Mucosa of rectum (tissue), 2 donors: ENCODE measurements around the gene PRPF40A.
"Not testable (repeated sequence)": the region's sequence is repeated elsewhere in the genome, so short reads cannot be mapped to it uniquely, and the experiment has no call there.

Experiments
- H3K27ac ChIP-seq, 2 donors: one replicate each; pipeline ENCODE4 v1.7.0; 2013; ENCODE audit warnings: inconsistent platforms in 2 of 2, low read depth in 2 of 2, low read length in 2 of 2
- H3K27me3 ChIP-seq, 2 donors: one replicate each; pipeline ENCODE4 v1.7.0; 2013; ENCODE audit warnings: low read length in 2 of 2; ENCODE audit not compliant: control insufficient read depth in 2 of 2, insufficient read depth in 2 of 2
- H3K36me3 ChIP-seq, 2 donors: one replicate each; pipeline ENCODE4 v1.7.0; 2013; ENCODE audit warnings: low read length in 2 of 2; ENCODE audit not compliant: control insufficient read depth in 2 of 2, insufficient read depth in 2 of 2
- H3K4me1 ChIP-seq, 2 donors: one replicate each; pipeline ENCODE4 v1.7.0; 2013; ENCODE audit warnings: low read length in 2 of 2, mild to moderate bottlenecking in 1 of 2; ENCODE audit not compliant: control insufficient read depth in 2 of 2, insufficient read depth in 2 of 2
- H3K4me3 ChIP-seq, 2 donors: one replicate each; pipeline ENCODE4 v1.7.0; 2013; ENCODE audit warnings: low read length in 2 of 2
- H3K9ac ChIP-seq, 2 donors: one replicate each; pipeline ENCODE4 v1.7.0; 2013; ENCODE audit warnings: low read length in 2 of 2, low read depth in 1 of 2, mild to moderate bottlenecking in 1 of 2
- H3K9me3 ChIP-seq, 2 donors: one replicate each; pipeline ENCODE4 v1.7.0; 2013; ENCODE audit warnings: low read length in 2 of 2; ENCODE audit not compliant: control insufficient read depth in 2 of 2
- donor health status: healthy.
- donor health status: Normal muscosa, but diverticular disease.

The PRPF40A gene

DNA sequence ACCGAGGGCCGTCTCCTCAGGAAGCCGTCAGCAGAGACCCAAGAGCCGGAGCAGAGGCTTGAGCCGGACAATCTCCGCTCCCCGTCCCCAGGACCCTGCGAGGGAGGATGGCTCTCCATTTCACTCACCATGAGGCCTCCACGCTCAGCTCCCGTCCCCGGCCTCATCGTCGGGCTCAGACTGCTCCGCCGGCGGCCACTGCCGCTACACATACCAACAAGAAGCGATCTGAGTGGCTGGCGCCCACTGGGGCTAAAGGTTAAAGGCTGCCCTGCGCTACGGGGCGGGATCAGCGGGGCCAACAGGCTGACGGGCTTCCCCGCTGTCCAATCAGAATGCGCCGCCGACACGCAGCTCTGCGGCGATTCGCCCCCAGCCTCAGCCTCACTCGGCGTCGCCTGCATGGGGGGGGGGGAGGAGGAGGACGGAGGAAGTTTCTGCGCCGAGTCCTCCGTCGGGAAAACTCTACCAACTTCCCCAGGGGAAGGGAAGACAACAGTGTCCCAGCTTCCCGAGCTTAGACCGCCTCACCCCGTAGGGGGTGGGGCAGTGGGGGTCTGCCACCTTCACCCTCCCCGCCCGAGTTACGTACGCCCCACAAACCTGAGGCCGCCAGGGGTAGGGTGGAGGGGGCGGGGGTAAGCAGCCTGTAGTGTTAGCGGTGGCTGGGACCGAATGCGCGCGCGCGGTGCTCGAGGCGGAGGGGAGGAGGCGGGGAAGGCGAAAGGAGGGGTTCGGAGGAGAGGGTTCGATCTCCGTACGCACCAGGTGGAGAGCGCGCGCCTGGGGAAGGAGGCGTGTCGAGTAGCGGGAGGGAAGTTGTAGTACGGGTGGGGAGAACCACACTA is at the start of gene PRPF40A:
Gene PRPF40A, minus strand, starts transcription at position 234 of the 848 bp plus-strand sequence. Its CDS starts 22 bp downstream, at position 212.
- Histone ChIP-seq H3K36me3 (peaks cover 3 to 6% of the 10 kb centered on the region in 2 donors), H3K4me3 (peak within 1 kb of the TSS; percentile 99 to 100), H3K4me1 (peaks cover 15 to 17% of the 10 kb centered on the region in 2 donors), H3K27ac (peak within 1 kb of the TSS; percentile 99 to 100), H3K9me3 (no peaks in the 10 kb centered on the region), H3K27me3 (no peaks in the 10 kb centered on the region), H3K9ac (peak within 1 kb of the TSS; percentile 90 to 97)

DNA sequence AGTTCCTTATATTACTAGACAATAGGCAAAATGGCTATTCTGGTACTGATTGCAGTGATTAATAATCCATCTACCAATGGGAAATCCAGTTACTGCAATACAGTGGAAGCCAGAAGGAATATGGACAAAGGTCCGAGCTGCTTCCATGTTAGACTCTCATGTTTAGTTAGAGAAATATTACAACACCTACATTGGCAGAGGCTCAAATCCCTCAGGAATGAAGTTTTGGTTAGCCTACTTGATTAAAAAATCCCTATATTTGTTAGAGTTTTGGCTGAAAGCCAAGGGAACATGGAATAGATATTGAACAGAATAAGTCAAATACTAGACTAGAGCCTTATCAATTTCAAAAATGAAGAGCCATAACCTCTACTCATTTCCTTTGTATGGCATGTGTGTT is 49.7 kb upstream of the PRPF40A start:
- Histone ChIP-seq H3K27me3 (no peaks in the 10 kb centered on the region), H3K4me3 (no peak overlapping the region), H3K9ac (no peak overlapping the region), H3K27ac (no peak overlapping the region), H3K9me3 (no peaks in the 10 kb centered on the region), H3K4me1 (no peaks in the 10 kb centered on the region), H3K36me3 (no peaks in the 10 kb centered on the region)

DNA sequence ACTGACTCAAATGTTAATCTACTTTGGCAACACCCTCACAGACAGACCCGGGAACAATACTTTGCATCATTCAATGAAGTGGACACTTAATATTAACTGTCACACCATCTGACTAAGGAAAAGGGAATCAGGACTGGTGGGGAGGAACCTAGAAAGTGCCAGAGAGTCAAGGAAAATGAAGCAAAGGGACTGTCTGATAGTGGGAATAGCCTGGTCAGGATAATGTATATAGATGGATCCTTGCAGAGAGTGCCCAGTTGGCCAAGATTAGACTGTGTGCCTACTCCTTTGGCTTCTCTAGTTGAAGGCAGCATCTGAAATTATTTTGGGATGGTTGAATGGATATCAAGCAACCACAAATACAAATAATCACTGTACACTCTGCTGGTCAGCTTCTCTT is 46.4 kb upstream of the PRPF40A start:
- H3K27me3 ChIP-seq, result no peaks in the 10 kb centered on the region
- no peaks in the 10 kb centered on the region for H3K4me1 ChIP-seq
- H3K27ac ChIP-seq, result no peak overlapping the region
- no peak overlapping the region for H3K9ac ChIP-seq
- H3K9me3 ChIP-seq, result no peaks in the 10 kb centered on the region
- no peak overlapping the region for H3K4me3 ChIP-seq
- H3K36me3 ChIP-seq, result peaks cover 2 to 10% of the 10 kb centered on the region in 2 donors

DNA sequence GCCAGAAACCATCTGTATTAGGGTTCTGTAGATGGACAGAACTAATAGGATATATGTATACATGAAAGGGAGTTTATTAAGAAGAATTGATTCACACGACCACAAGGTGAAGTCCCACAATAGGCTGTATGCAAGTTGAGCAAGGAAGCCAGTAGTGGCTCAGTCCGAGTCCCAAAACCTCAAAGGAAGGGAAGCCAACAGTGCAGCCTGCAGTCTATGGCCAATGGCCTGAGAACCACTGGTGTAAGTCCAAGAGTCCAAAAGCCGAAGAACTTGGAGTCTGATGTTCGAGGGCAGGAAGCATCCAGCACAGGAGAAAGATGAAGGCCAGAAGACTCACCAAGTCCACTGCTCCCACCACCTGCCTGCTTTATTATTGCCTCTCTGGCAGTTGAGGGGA is 45.9 kb upstream of the PRPF40A start:
- H3K36me3 ChIP-seq, result peaks cover 2 to 14% of the 10 kb centered on the region in 2 donors
- H3K4me3 ChIP-seq, H3K27me3 ChIP-seq, H3K4me1 ChIP-seq, H3K9ac ChIP-seq, H3K9me3 ChIP-seq, H3K27ac ChIP-seq: not testable (repeated sequence)

DNA sequence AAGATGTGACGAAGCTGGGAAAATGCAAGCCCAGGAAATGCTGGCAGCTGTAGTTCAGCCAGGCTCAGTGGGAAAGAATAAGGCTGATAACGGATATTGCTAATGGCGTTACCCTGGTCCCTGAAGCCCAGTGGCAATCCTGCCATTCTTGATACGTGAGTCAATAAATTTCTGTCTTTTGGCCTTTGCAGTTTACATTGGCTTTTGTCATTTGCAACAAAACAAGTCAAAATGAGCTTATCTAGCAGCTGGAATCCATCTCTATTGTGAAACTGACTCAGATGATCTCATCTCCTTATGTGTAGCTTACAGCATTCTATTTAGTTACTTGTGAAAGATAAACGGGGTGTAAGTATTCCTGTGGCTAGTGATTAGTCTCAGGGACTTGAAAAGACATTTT is 44.9 kb upstream of the PRPF40A start:
- Histone ChIP-seq H3K27ac (no peak overlapping the region), H3K9ac (no peak overlapping the region), H3K9me3 (no peaks in the 10 kb centered on the region), H3K36me3 (peaks cover 2 to 14% of the 10 kb centered on the region in 2 donors), H3K4me1 (no peaks in the 10 kb centered on the region), H3K27me3 (no peaks in the 10 kb centered on the region), H3K4me3 (no peak overlapping the region)

DNA sequence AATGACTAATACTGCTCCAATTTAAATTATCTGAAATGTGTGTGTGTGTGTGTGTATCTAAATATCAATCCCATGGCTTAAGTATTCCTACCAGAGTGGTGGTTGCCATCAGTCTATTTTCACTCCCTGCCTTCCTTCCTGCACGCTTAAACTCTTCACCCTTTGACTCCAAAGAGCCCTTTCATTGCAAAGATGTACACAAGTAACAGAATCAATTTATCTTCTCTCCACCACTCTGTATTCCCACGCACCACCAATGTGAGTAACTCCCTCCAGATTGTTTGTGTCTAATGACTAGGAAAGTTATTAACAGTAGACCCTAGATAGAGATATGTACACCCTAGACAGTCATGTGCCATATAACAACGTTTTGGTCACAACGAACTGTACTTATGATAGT is 44.0 kb upstream of the PRPF40A start:
- Histone ChIP-seq H3K27ac (no peak overlapping the region), H3K36me3 (peaks cover 8 to 18% of the 10 kb centered on the region in 2 donors), H3K4me1 (no peaks in the 10 kb centered on the region), H3K9ac (no peak overlapping the region), H3K27me3 (no peaks in the 10 kb centered on the region), H3K4me3 (no peak overlapping the region), H3K9me3 (no peaks in the 10 kb centered on the region)

DNA sequence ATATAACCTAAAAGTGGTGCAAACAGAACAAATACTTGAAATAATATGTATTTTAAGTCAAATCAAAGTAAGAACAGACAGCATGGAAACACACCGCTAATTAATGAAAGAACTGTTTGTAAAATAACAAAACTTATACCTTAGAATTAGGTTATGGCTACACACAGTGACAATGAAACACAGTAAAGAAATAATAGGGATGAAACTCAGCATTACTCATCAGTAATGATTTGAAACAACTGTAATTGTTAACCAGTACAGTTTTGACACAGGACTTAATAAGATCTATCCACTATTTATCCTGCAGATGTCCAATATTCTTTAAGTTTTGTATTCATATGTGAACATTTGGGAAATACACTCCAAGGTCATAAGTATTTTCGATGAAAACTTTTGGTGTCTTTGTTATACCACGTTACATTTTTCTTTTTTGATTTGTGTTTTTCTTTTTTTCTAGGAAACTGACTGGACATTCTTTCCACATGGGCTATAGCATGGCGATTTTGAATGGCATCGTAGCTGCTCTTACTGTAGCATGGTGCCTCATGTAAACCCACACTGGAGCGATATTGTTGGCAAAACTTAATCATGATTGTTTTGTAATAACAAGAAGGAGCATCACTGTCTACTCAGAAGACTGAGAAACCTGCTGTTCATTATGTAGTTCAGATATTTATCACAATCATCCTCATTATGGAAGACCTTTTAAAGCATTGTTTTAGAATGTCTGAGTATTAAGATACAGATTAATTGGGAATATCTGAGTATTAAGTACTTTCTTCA is 42.2 kb upstream of the PRPF40A start:
- Histone ChIP-seq H3K27ac (no peak overlapping the region), H3K27me3 (no peaks in the 10 kb centered on the region), H3K9ac (no peak overlapping the region), H3K9me3 (no peaks in the 10 kb centered on the region), H3K4me1 (no peaks in the 10 kb centered on the region), H3K4me3 (no peak overlapping the region), H3K36me3 (peaks cover 10 to 18% of the 10 kb centered on the region in 2 donors)

DNA sequence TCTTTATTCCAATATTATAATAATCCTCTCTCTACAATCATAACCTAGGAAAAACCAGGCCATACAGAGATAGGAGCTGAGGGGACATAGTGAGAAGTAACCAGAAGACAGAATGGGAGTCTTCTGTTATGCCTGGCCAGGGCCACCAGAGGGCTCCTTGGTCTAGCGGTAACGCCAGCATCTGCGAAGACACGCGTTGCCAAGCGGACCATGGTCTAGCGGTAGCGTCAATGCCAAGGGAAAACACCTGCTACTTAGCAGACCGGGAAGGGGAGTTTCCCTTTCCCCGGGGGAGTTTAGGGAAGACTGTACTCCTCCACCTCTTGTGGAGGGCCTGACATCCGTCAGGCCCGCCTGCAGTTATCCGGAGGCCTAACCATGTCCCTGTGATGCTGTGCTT is 37.8 kb upstream of the PRPF40A start:
- Histone ChIP-seq H3K36me3 (peaks cover 20% of the 10 kb centered on the region in 2 donors), H3K9ac (no peak overlapping the region), H3K27ac (no peak overlapping the region), H3K27me3 (no peaks in the 10 kb centered on the region), H3K4me3 (no peak overlapping the region), H3K4me1 (no peaks in the 10 kb centered on the region), H3K9me3 (no peaks in the 10 kb centered on the region)

DNA sequence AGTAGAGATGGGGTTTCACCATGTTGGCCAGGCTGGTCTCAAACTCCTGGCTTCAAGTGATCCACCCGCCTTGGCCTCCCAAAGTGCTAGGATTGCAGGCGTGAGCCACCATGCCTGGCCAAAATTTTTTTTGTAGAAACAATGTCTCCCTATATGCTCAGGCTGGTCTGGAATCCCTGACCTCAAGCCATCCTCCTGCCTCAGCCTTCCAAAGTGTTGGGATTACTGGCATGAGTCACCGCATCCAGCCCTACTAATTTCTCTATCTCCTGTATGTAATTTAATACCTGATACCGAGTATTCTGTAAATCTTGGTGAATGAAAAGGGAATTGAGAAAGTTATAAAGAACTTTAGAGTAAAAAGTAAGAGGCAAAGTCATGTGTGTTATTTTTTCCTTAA is 30.5 kb upstream of the PRPF40A start:
- H3K9ac ChIP-seq, H3K27me3 ChIP-seq, H3K4me1 ChIP-seq, H3K9me3 ChIP-seq, H3K4me3 ChIP-seq, H3K27ac ChIP-seq: not testable (repeated sequence)
- peaks cover 8 to 10% of the 10 kb centered on the region in 2 donors for H3K36me3 ChIP-seq

DNA sequence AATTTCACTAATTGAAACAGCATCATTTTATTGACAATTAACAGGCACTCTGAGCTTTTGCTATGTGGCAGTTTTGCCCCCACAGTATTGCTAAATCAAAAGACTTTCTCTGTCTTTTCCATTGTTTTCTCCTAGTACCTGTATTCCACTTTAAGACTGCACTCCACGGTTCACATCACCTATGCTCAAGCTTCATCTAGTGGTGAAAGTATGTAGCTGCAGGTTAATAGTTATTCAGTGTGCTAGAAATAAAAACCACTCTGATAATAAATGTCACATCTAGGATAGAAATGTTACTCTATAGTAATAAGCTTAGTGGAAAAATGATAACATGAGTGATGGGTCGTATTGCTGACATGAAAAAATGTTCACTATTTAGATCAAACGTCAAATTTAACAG is 25.7 kb upstream of the PRPF40A start:
- Histone ChIP-seq H3K9me3 (no peaks in the 10 kb centered on the region), H3K4me3 (no peak overlapping the region), H3K36me3 (peaks cover 11 to 12% of the 10 kb centered on the region in 2 donors), H3K4me1 (no peaks in the 10 kb centered on the region), H3K27me3 (no peaks in the 10 kb centered on the region), H3K9ac (no peak overlapping the region), H3K27ac (no peak overlapping the region)
